SKM-1 treated with dmso at 0.1 percent for 144 hours (cell line): ENCODE results near the gene SCRT2.
"Not testable (repeated sequence)": the region's sequence is repeated elsewhere in the genome, so short reads cannot be mapped to it uniquely, and the experiment has no call there.

Experiments
- DNase-seq: peaks from one replicate; lab custom pipeline; 2025; ENCODE audit not compliant: unreplicated experiment; lab: John Stamatoyannopoulos, UW

Gene SCRT2

DNA sequence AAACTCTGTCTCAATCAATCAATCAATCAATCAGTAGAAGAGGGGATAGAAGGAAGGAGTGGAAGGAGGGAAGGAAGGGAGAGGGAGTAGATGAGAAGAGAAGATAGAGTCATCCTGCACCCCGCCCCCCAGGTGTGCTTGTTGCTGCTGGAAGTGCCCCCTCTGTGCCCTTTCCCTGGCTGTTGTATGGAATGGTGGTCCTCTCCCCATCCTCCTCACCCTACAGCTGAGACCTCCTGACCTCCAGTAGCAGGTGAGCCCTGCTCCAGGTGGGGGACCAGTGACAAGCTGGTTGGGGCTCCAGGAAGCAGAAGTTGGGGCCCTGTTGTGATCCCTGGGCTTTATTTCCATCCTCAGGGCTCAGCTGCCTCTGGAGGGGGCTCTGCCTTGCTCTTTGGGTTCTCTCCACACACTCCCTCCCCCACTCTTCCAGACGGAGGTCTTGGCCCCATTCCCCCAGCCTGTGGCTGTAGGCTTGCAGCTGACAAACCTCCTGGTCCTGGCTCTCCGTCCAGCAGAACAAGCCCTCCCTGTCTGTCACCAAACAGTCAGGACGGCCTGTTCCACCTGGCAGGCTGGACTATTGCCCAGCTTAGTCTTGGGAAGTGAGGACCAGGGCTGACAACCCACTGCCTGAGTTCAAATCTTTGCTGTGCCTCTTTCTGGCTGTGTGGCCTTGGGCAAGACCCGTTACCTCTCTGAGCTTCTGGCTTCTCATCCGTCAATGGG is 26.0 kb upstream of the SCRT2 start:
- no peak for DNase-seq

DNA sequence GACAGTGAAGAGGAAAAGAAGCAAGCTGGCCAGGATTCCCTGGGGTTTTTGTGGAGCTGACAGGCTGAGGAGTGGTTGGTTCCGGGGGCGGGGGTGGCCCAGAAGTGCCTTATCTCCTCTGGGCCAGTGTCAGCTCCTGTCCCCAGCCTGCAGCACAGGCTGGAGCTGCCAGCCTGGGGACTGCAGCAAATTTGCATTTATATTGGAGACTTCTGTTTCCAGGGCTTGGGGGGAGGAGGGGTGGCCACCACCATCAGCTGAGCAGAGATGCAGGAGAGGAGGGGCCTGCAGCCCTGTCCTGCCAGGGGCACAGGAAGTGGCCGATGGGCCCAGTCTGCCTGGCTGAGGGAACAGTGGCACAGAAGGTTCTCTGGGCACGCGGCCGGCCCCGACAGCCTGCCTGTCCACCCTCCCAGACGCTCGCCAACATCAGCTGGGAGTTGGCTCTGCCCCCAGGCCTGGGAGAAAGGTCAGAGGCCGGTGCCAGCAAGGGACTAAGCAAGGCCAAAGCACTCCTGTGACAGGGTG is 24.3 kb upstream of the SCRT2 start:
- DNase-seq: no peak

DNA sequence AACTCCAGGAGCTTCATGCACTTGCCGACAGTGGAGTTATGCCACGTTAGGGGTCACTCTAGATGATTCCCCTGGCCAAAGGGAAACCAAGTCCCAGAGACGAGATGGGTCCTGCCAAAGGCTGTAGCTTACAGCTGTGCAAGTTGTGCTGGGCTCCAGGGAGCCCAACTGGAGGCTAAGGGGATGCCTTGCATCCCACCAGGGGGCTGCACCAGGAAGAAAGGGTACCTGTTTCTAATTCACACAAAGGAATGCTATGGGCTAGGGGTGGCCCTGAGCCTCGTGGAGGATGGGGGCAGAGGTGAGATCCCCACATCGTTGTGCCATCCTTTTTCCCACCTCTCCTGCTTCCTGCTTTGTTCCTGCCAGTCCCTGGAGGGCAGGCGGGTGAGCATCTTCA is 23.7 kb upstream of the SCRT2 start:
- no peak for DNase-seq

DNA sequence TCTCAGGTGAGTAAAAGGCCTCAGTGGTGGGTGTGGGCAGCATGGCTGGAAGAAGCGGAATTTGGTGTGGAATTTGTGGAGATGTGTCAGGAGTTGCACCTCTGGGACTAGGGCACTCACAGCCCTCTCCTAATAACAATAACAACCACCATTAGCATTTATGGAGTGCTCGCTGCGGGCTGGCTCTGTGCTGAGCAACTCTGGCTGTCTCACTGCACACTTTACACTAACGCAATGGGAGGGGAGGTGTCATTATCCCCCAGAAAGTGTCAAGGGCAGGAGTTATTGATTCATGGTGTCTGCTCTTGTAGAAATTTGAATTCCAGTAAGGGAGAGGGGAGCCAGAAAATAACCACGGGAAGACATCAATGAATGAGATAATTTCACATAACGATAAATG is 22.7 kb upstream of the SCRT2 start:
- DNase-seq: no peak

DNA sequence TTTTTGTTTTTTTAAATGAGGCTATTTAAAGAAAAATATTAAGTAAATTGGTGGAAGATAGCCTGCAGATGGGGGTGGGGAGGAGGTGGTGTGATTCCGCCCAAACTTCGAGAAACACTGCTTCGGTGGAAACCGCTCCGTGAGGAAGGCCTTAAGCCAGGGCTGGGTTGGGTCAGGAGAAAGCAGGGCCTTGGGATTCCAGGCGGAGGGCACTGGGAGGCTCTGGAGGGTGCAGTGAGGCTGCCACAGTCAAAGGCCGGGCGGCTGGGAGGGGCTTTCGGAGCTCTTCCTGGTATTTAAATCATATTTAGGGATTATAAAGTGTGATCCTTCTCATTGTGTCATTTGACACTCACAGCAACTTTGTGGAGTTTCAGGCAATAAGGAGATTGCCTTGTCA is 22.2 kb upstream of the SCRT2 start:
- no peak for DNase-seq

DNA sequence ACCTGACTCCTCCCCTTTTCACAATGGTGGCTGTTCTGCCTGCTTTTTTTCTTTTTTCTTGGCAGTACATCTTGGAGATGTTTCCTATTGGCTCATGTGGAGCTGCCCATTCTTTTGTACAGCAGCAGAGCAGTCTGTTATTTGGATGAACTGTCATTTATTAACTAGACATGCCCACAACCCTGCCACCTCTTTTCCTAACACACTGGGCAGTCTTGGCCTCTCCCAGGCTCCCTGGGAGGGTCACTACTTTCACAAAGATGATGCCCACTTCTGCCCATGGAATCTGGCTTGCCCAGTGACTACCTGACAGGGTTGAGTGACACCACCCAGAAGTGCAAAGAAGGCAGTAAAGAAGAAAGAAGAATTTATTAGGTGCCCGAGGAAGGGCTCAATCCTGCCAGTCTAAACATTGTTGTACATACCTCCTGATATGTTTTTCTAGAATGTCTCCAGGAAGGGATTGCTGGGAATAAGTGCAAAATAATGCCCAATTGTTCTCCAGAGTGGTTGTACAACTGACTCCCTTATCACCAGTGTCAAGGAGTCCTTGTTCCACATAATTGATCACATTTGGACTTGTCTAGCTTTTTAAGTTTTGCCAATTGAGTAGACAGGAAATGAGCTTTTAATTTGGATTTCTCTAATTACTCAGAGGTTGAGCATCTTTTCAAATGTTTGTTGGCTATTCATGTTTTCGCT is 19.7 kb upstream of the SCRT2 start:
- DNase-seq: no peak

DNA sequence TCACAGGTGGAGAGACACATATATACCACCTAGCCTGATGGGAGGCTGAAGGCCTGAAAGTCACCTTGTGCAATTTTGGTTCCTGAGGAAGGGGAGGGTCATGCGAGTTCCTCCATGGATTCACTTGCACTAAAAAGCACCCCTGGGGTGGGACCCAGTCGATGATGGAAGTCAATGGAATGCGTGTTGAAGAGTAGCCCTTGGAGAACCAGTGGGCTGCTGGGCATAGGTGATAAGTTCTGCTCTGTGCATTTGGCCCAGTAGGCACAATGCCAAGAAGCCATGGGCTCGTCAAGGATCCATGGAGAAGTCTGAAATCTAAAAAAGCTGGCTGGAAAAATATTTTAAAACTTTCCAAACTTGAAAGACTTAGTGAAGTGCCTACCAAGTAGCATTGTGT is 18.9 kb upstream of the SCRT2 start:
- no peak for DNase-seq

DNA sequence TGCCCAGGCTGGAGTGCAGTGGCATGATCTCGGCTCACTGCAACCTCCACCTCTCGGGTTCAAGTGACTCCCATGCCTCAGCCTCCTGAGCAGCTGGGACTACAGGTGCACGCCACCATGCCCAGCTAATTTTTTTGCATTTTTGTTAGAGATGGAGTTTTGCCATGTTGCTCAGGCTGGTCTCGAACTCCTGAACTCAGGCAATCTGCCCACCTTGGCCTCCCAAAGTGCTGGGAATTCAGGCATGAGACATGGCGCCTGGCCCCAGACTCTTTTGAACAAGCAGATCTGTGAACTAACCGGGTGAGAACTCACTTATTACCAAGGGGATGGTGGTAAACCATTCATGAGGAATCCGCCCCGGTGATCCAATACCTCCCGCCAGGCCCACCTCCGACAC is 18.2 kb upstream of the SCRT2 start:
- DNase-seq: not testable (repeated sequence)

DNA sequence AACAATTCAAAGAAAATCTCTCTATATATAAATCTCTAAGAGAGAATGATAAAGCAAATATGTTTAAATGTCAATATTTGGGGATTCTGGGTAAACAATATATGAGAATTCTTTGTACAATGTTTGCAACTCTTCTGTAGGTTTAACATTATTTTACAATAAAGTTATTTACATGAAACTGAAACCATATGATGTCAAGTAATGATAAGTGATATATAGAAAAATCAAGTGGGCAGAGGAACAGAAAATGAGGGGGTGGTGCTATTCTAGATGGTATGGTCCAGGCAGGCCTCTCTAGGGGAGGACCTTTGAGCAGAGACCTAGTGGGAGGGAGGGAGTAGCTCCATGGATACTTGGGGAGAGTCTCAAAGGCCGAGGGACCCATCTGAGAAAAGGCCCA is 16.4 kb upstream of the SCRT2 start:
- no peak for DNase-seq

DNA sequence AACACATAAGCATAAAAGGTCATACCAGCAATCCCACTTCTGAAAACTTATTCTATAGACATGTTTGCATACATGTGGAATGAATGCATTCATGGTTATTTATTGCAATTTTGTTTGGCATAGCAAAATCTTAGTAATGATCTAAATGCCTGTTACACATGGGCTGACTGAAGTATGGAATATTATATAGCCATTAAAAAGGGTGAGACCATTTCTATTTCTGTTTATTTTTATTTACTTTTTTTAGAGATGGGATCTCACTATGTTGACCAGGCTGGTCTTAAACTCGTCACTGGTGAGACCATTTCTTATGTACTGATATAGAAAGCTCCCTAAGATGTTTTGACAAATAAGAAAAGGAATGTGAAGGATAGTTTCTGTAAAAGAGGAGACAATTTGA is 14.3 kb upstream of the SCRT2 start:
- no peak for DNase-seq

DNA sequence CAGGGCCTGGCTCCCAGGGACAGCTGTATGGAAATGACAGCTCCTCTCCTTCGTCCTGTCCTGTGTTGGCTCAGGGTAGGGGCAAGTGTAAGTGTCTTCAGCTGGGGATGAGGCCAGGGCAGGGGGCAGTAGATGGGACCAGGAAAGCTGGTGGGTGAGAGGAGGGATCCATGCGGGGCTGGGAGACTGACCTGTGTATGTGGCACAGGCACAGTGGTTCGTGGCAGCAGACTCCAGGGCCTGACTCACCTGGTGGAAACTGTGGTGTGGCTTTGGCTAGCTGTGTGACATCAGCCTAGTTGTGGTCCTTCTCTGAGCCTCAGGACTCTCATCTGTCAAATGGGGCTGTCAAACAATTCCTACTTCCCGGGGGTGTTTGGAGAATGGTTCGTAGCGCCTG is 13.7 kb upstream of the SCRT2 start:
- no peak for DNase-seq

DNA sequence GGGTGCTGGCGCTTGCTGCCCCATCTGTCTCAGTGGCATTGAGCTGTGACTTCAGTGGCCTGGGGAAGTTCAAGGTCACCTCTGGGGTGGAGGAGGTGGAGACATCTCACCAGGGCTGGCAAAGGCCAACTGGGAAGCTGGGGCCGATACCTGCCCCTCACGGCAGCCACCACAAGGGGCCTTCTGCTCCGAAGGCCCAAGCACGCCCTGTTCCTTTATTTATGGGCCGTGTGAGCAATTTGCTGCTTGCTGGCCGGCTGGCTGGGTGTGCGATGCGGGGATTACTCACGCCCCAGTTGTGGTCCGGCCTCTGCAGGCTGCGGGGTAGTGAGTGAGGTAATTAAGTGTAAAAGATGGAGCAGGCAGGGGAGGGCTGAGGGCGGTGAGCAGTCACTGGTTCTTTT is 13.2 kb upstream of the SCRT2 start:
- no peak for DNase-seq

DNA sequence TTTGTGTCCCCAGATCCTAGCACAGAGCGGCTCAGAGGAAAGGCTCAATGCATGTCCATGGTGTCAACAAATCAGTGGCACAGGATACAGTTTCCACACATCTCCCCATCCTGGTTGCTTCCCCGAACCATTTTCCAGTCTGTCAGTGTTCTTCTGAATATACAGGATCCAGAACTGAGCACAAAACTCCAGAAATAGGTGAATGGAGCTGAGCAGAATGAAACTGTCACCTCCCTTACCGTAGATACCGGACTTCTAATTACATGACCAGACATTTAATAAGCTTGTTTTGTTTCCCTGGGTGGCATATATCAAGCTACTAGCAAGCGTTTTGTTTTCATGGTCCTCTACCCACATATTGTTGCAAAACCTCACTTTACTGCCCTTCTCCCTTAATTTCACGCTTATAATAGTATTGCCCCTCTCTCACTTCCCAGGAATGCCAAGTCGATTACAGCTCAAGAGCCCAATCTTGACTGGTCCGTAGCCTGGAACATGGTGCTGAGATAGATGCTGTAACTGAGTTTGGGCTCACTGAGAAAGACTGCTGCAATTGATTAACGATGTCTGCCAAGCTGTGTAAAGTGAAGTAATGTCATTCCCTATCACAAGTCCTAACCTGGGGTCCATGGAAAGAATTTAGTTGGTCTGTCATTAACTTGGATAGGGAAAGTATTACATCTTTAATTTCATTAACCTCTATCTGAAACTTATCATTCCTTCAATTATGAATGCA is 12.0 kb upstream of the SCRT2 start:
- DNase-seq: no peak

DNA sequence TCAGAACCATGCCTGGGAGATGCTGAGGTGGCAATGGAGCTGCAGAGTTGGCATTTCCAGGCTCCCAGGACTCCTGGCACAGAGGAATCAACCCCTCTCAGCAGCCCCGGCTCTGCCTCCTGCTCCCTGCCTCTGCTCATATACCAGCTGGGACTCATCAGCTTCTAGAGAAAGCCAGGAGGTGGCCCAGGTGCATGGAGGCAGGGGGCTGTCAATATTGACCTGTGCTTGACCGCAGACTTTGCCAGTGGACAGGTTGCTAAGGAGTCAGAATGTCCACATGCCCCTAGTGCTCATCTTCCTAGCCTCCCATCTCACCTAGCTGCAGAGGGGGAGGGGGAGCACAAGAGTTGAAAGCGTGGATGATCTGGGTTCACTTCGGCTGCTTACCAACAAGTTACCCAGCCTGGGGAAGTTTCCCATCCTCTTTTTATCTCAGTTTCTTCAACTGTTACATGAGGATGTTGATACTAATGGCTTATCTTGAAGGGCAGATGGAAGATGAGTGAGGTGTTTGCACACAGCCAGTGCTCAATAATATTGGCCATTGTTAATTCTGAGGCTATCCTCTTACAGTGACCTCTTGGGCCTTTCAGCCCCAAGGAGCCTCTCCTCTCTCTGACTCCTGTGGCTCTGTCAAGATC is 9.2 kb upstream of the SCRT2 start:
- DNase-seq: no peak

DNA sequence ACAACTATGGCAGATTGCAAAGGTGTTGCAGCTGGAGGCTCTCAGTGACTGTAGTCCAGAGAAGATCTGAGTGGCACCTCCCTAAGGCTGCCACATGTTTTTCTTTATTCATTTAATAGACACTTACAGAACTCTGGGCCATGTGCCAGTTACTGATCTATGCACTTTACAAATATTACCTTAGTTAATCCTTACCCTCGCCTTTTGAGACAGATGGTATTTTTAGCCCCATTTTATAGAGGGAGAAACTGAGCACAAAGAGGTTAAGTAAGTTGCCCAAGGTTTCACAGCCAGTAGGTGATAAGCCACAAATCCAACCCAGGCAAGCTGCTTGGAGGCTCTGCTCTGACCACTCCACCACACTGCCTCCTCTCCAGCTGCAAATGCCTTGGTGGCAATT is 6.5 kb upstream of the SCRT2 start:
- no peak for DNase-seq

DNA sequence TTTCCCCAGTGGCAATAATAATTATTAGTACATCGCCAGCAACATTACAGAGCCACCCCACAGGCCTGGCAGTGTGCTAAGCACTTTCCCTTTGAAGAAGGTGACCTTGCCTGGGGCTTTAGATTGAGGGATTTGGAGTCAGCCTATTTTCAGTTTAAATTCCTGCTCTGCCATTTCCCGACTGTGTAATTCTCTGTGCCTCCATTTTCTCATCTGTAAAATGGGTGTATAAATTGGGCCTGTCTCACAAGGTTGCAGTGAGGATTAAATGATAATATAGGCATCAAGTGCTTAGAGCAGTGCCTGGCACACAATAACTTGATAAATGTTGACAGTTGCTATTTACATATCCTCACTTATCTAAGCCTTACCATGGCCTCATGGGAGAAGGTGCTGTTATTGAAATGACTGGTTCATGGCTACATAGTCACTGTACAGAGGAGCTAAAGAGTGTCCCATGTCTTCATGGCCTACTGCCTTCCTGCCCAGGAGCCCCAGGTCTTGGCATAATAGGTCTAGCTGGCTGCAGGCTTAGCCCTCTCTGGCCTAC is 5.1 kb upstream of the SCRT2 start:
- DNase-seq: no peak

DNA sequence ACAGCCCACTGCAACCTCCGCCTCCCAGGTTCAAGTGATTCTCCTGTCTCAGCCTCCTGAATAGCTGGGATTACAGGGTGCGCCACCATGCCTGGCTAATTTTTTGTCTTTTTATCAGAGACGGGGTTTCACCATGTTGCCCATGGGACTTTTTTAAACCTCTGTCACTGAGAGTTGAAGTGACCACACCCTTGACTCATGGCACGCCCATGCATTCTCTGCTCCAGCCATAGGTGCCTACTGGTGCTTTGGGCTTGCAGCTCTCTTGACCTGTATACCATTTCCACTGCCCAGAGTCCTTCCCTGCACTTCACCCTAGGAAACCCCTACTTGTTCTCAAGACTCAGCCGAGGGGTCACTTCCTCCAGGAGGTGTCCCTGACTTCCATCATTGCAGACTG is 2.4 kb upstream of the SCRT2 start:
- no peak for DNase-seq

DNA sequence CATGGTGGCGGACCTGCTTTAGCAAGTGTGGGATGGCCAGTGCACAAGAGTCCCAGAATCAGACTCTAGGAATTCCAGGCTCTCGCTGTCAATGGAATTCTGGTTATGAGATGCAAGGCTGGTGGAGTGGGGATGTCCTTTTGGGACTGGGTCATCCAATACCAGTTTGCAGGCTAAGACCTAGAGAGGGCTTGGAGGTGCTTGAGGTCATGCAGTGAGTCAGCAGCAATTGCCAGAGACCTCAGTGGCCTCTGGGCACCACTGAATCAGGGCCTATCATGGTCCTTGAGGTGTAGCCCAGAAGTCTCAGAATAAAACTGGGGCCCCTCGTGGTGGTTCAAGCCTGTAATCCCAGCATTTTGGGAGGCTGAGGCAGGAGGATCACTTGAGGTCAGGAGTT is 1.4 kb upstream of the SCRT2 start:
- DNase-seq: no peak

DNA sequence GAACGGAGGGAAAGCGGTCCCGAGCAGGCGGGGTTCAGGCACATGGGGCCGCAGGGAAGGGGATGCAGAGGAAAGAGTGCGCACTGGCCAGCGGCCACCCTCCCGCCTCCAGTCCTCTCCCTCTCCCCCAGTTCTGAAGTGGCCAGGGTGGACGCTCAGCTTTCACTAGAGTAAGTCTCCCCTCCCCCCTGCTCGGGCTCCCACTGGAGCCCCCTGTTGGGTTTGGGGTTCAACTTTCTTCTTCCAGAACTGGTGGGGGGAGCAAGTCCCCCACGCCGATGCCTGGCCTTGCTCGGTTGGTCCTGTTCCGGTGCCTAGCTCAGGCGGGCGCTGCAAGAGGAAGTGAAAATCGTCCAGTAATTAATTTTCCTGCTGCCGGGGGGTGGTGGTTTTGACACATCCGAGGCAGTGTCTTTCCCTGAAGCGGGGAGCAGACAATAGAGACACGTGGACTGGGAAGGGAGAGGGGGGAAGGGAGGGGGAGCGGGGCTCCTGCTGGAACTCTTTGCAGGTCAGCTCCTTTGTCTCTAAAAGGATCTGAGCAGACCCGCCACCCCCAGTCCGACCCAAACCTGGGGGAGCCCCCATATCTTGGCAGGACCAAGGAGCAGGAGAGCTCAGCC is 824 bp upstream of the SCRT2 start:
- no peak for DNase-seq

DNA sequence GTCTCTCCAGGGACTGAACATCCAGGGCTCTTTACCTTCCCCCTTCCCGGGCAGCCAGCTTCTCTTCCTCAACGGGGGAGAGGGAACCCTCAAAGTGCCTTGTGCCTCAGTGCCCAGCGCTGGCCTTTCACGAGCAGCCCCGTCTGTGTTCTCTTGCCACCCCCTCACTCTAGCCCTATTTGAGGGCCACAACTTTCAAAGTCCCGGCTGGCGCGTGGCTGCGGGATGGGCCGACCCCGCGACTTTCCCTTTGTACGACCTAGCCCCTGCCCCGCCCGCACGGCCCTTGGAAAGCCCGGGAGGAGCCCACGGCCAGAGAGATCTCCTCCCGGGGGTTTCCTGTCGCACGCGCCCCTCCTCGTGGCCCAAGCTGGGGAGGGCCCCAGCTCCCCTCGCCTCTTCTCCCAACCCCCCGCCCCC is 559 bp downstream of the SCRT2 start:
- DNase-seq: no peak

DNA sequence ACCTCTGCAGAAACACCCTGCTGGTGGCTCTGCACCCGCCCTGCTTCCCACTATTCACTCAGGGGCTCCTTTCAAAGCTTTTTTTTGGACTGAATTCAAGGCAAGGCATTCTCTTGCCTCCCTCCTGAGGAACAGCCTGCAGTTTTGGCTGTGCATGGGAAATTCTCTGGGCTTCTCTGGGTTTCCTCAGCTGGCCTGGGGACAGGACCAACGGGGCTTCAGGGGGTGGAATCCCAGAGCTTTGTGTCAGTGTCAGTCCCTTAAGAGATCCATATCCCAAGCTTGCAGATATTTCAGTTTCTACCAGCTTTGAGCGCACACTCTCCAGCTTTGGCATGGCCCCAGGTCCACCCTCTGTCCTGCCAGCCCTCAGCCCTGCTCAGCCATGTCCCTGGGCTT is 2.0 kb downstream of the SCRT2 start:
- no peak for DNase-seq
